Large intestine (tissue), 12 donors: ENCODE data around the gene NCBP1. TPM values are rescaled to one million over a fixed set of nuclear protein-coding genes. Genes with fewer than 3 reads are reported as not detected.
"Not testable (repeated sequence)": the region's sequence is repeated elsewhere in the genome, so short reads cannot be mapped to it uniquely, and the experiment has no call there.

ENCODE experiments used
- DNase-seq, 2 donors: peaks; one replicate each; pipeline versions ENCODE4 v3.0.0 to v3.0.0-alpha.2; 2013
- H3K27ac ChIP-seq: one replicate; pipeline ENCODE4 v1.5.1; 2013; ENCODE audit warnings: low read length
- H3K27me3 ChIP-seq: 2 replicates; pipeline ENCODE4 v1.6.1; 2013; ENCODE audit warnings: low read length; ENCODE audit not compliant: control insufficient read depth, insufficient read depth
- H3K36me3 ChIP-seq: 2 replicates; pipeline ENCODE4 v1.6.1; 2013; ENCODE audit warnings: low read length; ENCODE audit not compliant: control insufficient read depth, insufficient read depth
- H3K4me1 ChIP-seq: one replicate; pipeline ENCODE4 v1.6.1; 2013; ENCODE audit warnings: low read length; ENCODE audit not compliant: control insufficient read depth, insufficient read depth
- H3K4me3 ChIP-seq: one replicate; pipeline ENCODE4 v1.5.1; 2013; ENCODE audit warnings: low read length
- H3K9me3 ChIP-seq: one replicate; pipeline ENCODE4 v1.6.1; 2013; ENCODE audit warnings: mild to moderate bottlenecking, low read depth, low read length, moderate library complexity; ENCODE audit not compliant: control insufficient read depth
- WGBS: methylation state at CpG from one replicate; pipeline ENCODE4 v1.1.5; 2013; ENCODE audit warnings: low lambda C conversion rate; ENCODE audit not compliant: insufficient coverage; 5-methylcytosine and 5-hydroxymethylcytosine counted together
- long read RNA-seq, 11 donors: transcript quantifications; one replicate each; lab custom pipeline, GENCODE V29; 2026
- polyA plus RNA-seq: library from polyadenylated mRNA; unstranded; fragments of 120-200 nt; gene quantifications from one replicate; pipeline ENCODE4 v1.2.1, GENCODE V29; 2013

NCBP1 gene, protein sequence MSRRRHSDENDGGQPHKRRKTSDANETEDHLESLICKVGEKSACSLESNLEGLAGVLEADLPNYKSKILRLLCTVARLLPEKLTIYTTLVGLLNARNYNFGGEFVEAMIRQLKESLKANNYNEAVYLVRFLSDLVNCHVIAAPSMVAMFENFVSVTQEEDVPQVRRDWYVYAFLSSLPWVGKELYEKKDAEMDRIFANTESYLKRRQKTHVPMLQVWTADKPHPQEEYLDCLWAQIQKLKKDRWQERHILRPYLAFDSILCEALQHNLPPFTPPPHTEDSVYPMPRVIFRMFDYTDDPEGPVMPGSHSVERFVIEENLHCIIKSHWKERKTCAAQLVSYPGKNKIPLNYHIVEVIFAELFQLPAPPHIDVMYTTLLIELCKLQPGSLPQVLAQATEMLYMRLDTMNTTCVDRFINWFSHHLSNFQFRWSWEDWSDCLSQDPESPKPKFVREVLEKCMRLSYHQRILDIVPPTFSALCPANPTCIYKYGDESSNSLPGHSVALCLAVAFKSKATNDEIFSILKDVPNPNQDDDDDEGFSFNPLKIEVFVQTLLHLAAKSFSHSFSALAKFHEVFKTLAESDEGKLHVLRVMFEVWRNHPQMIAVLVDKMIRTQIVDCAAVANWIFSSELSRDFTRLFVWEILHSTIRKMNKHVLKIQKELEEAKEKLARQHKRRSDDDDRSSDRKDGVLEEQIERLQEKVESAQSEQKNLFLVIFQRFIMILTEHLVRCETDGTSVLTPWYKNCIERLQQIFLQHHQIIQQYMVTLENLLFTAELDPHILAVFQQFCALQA
- 30.7 TPM for polyA plus RNA-seq
- long read RNA-seq, donor 1, full-length matches to known transcripts: 7 of 22 reads
- long read RNA-seq, donor 1, partial matches to known transcripts: 15 of 22 reads
- long read RNA-seq, donor 1, other reads (novel, unspliced or antisense): 0 of 22 reads
- long read RNA-seq, donor 2, full-length matches to known transcripts: 2 of 83 reads
- long read RNA-seq, donor 2, partial matches to known transcripts: 81 of 83 reads
- long read RNA-seq, donor 2, other reads (novel, unspliced or antisense): 0 of 83 reads
- long read RNA-seq, donor 3: 0 reads
- long read RNA-seq, donor 4: 0 reads
- long read RNA-seq, donor 5, full-length matches to known transcripts: 5 of 5 reads
- long read RNA-seq, donor 5, partial matches to known transcripts: 0 of 5 reads
- long read RNA-seq, donor 5, other reads (novel, unspliced or antisense): 0 of 5 reads
- long read RNA-seq, donor 6, full-length matches to known transcripts: 5 of 65 reads
- long read RNA-seq, donor 6, partial matches to known transcripts: 60 of 65 reads
- long read RNA-seq, donor 6, other reads (novel, unspliced or antisense): 0 of 65 reads
- long read RNA-seq, donor 7, full-length matches to known transcripts: 4 of 4 reads
- long read RNA-seq, donor 7, partial matches to known transcripts: 0 of 4 reads
- long read RNA-seq, donor 7, other reads (novel, unspliced or antisense): 0 of 4 reads
- long read RNA-seq, donor 8, full-length matches to known transcripts: 4 of 13 reads
- long read RNA-seq, donor 8, partial matches to known transcripts: 9 of 13 reads
- long read RNA-seq, donor 8, other reads (novel, unspliced or antisense): 0 of 13 reads
- long read RNA-seq, donor 9, full-length matches to known transcripts: 6 of 30 reads
- long read RNA-seq, donor 9, partial matches to known transcripts: 24 of 30 reads
- long read RNA-seq, donor 9, other reads (novel, unspliced or antisense): 0 of 30 reads
- long read RNA-seq, donor 10, full-length matches to known transcripts: 5 of 69 reads
- long read RNA-seq, donor 10, partial matches to known transcripts: 64 of 69 reads
- long read RNA-seq, donor 10, other reads (novel, unspliced or antisense): 0 of 69 reads
- long read RNA-seq, donor 11, full-length matches to known transcripts: 3 of 29 reads
- long read RNA-seq, donor 11, partial matches to known transcripts: 26 of 29 reads
- long read RNA-seq, donor 11, other reads (novel, unspliced or antisense): 0 of 29 reads

DNA sequence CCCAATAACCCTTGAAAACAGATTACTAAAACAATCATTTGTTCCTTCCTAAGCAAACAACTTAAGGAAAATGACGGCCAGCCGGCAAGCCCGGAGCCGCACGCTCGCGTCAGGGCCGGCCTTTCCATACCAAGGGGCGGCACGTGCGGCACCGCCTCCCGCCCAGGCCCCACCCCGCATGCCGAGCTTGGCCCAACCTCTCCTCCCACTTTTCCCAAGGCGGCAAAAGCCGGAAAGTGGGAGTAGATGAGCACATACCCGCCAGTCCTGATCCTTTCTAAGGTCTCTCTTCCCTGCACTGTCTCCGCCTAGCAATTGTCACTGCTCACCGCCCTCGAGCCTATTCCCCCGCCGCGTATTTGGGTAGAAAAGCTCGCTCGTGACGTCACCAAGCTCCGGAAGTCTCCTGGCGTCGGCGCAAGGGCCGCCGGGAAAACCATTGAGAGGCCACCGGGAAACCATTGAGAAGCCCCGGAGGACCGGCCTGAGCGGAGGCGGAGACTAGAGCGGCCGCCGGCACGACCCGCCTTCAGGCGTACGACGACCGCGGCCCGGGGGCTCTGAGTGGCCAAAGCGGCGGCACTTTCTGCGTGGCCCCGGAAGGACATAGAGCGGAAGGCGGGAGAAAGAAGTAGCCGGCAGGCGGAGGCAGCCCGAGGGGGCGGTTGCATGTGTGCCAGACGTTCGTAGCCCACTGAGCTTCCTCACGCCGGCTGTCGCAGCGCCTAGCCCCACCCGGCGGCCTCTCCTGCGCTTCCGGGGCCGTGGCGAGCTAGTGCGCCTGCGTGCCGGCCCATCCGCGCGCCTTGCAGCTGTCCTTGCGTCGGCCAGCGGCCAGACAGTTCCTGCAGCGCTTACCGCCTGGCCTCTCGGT, at the start of gene NCBP1, which contains the start of gene TSTD2:
TSS of gene NCBP1 (plus strand) at position 837 of the 874 bp plus-strand sequence. CDS start 61 bp downstream, outside the sequence.
TSS of gene TSTD2 (minus strand) at position 384 of the 874 bp plus-strand sequence. CDS start 5,806 bp downstream, outside the sequence.
- Histone ChIP-seq H3K27ac (peak within 1 kb of the TSS; percentile 100), H3K27me3 (no peaks in the 10 kb centered on the region), H3K36me3 (peaks cover 2% of the 10 kb centered on the region), H3K9me3 (no peaks in the 10 kb centered on the region), H3K4me1 (peaks cover 4% of the 10 kb centered on the region), H3K4me3 (peak within 1 kb of the TSS; percentile 94)
- WGBS: 3% methylated on average over 6 of the region's 83 CpGs
- DNase-seq: peak; percentile 98 to 99

DNA sequence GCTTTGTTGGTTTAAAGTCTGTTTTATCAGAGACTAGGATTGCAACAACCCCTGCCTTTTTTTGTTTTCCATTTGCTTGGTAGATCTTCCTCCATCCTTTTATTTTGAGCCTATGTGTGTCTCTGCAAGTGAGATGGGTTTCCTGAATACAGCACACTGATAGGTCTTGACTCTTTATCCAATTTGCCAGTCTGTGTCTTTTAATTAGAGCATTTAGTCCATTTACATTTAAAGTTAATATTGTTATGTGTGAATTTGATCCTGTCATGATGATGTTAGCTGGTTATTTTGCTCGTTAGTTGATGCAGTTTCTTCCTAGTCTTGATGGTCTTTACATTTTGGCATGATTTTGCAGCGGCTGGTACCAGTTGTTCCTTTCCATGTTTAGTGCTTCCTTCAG, 48.8 kb upstream of the NCBP1 start:
- not testable (repeated sequence) for H3K27ac ChIP-seq, H3K36me3 ChIP-seq, H3K4me3 ChIP-seq, H3K4me1 ChIP-seq, DNase-seq, H3K9me3 ChIP-seq, H3K27me3 ChIP-seq
- no CpG with 5 or more reads among the region's 2 CpGs for WGBS

DNA sequence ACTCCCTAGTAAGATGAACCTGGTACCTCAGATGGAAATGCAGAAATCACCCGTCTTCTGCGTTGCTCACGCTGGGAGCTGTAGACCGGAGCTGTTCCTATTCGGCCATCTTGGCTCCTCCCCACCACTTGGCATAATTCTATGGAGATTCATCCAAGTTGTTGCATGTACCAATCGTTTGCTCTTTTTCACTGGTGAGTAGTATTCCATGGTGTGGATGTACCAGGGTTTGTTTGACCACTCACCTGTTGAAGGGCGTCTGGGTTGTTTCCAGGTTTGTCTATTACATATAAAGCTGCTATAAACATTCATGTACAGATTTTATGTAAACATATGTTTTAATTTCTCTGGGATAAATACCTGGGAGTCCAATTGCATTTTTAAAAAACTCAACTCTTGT, 46.7 kb upstream of the NCBP1 start:
- not testable (repeated sequence) for H3K4me3 ChIP-seq

DNA sequence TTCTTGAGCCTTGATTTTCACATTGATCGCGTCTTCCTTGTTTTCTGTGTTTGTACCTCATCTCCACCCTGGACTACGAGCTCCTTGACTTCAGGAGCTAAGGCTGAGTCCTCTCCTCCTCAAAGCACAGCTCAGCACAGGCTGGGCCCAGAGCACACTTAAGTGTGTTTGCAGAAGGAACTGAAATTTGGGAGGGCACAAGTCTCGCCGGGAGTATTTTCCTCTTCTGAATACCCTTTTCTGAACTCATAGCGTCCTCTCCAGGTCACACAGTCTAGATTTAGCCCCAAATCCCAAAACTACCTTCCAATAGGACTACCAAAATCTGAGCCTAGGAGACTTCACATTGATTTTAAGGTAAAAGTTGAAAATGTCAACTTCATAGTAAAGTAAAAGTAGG, 42.1 kb upstream of the NCBP1 start:
- H3K4me3 ChIP-seq: no peak overlapping the region
- DNase-seq: no peak
- no peaks in the 10 kb centered on the region for H3K36me3 ChIP-seq
- H3K9me3 ChIP-seq: no peaks in the 10 kb centered on the region
- H3K27ac ChIP-seq: no peak overlapping the region
- H3K4me1 ChIP-seq: no peaks in the 10 kb centered on the region
- no CpG with 5 or more reads among the region's 6 CpGs for WGBS
- no peaks in the 10 kb centered on the region for H3K27me3 ChIP-seq

More for the DNA sequence above, 46.7 kb upstream of the NCBP1 start:
- H3K36me3 ChIP-seq, H3K4me1 ChIP-seq, H3K27ac ChIP-seq, DNase-seq, H3K9me3 ChIP-seq, H3K27me3 ChIP-seq: not testable (repeated sequence)
- WGBS: no CpG with 5 or more reads among the region's 7 CpGs

DNA sequence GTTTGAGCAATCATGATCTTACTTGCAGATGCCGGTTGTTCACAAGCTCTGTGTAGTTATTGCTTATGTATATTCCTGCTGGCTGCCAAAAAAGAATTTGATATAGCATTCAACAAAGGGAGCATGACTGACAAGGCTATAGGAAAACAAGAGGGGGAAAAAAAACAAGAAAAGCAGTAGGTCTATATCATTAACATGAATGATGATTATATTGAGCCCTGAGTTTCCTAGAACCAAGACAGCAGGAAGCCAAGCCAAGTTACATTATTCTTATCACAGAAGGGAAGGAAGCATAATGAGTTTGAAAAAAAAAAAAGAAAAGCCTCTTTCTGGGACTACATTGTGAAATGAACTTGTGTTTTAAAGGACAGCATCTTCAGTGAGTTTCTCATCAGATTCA, 41.5 kb upstream of the NCBP1 start:
- DNase-seq: no peak
- Histone ChIP-seq H3K4me3 (no peak overlapping the region), H3K27me3 (no peaks in the 10 kb centered on the region), H3K36me3 (no peaks in the 10 kb centered on the region), H3K9me3 (no peaks in the 10 kb centered on the region), H3K27ac (no peak overlapping the region), H3K4me1 (no peaks in the 10 kb centered on the region)
- 100% methylated on average over 1 of the region's 1 CpG for WGBS

DNA sequence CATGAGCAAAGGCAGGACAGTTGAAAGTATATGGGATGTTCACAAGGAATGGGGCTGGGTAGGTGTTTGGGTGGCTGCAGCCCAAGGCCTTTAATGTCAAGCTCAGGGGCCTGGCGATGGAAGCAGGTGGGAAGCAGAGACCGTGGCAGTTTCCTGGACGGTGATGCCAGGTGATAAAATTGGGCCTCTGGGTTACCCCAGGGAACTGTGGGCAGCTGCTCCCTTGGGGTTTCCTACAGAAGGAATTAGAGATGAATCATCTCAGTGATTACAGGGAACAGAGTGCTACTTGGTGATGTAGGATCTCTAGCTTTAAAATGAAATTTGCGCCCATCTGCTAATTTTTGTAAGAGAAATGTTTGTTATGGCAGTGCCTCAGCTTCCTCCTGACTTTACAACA, 39.7 kb upstream of the NCBP1 start:
- no peak overlapping the region for H3K4me3 ChIP-seq
- no peak overlapping the region for H3K27ac ChIP-seq
- H3K4me1 ChIP-seq: peaks cover 4% of the 10 kb centered on the region
- H3K9me3 ChIP-seq: no peaks in the 10 kb centered on the region
- H3K36me3 ChIP-seq: no peaks in the 10 kb centered on the region
- DNase-seq: no peak
- H3K27me3 ChIP-seq: no peaks in the 10 kb centered on the region
- no CpG with 5 or more reads among the region's 4 CpGs for WGBS

DNA sequence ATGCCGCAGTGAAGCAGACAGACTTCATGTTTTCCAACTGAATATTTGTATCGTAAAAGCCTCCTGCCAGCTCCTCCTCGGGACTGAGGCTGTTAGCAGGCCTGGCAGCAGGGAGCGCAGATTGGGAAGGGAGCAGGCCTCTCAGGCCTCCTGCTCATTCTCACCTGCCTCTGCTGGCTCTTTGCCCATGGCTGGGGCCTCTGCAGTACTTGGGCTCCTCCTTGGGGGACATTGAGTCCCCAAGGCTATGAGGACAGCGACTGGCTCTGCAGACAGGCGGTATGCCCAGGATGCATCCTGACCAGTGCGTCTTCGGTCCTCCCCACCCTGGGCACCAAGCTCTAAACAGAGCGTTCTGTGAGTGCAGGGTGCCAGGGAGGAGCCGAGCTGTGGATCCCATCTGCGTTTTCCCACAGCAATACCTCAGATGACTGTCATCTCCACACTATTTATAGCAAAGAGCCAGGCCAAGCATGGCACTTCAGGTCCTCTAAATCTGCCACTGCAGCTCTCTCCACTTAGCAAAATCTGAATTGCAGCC, 39.2 kb upstream of the NCBP1 start:
- H3K27me3 ChIP-seq: no peaks in the 10 kb centered on the region
- H3K36me3 ChIP-seq: peaks cover 2% of the 10 kb centered on the region
- H3K4me1 ChIP-seq: peaks cover 4% of the 10 kb centered on the region
- no peak for DNase-seq
- WGBS: no CpG with 5 or more reads among the region's 11 CpGs
- H3K4me3 ChIP-seq: no peak overlapping the region
- H3K9me3 ChIP-seq: no peaks in the 10 kb centered on the region
- no peak overlapping the region for H3K27ac ChIP-seq

DNA sequence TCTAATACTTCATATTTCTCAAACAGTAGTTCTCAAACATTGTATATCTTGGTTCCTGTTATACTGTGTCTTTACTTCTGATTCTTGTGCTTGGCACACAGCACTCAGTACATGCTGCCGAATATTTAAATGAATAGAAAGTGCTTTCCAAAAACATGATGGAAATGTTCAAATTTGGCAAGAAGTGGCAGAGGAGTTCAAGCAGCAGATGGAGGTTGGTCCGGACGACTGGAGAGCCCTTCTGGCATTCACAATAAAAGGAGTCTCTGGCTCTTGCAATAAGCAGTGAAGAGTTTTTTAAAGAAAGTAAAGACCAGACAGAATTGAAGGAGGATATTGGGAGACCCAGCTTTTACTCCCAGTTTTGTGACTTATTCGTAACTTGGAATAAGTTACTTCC, 36.7 kb upstream of the NCBP1 start:
- WGBS: 100% methylated on average over 1 of the region's 4 CpGs
- H3K27ac ChIP-seq: no peak overlapping the region

More for the DNA sequence above, 36.7 kb upstream of the NCBP1 start:
- Histone ChIP-seq H3K9me3 (no peaks in the 10 kb centered on the region), H3K36me3 (peaks cover 24% of the 10 kb centered on the region), H3K27me3 (no peaks in the 10 kb centered on the region), H3K4me1 (peaks cover 4% of the 10 kb centered on the region), H3K4me3 (no peak overlapping the region)
- DNase-seq: no peak
